GM10248 (cell line): ENCODE measurements around the gene STPG3.
"Not testable (repeated sequence)": the region's sequence is repeated elsewhere in the genome, so short reads cannot be mapped to it uniquely, and the experiment has no call there.

Experiments used
- CTCF ChIA-PET: fragments of 300-600 bp; sonication (Branson Sonifier 250); formaldehyde crosslinking; extraction: SDS; loops from one replicate; lab custom pipeline; 2021; ENCODE audit warnings: antibody characterized with exemption; lab: Yijun Ruan, JAX
- POLR2A ChIA-PET: fragments of 350-650 bp; sonication (Branson Sonifier 250); formaldehyde crosslinking; extraction: SDS; loops from one replicate; lab custom pipeline; 2020; ENCODE audit warnings: antibody characterized with exemption; lab: Yijun Ruan, JAX
- DNase-seq: peaks from one replicate; pipeline ENCODE4 v3.0.0; 2012; ENCODE audit errors: extremely low spot score
- TF ChIP-seq, protein P1 (sequence below): IDR thresholded peaks from 2 replicates; pipeline ENCODE4 v1.5.1; 2012; ENCODE audit warnings: mild to moderate bottlenecking, low read depth; ENCODE audit errors: extremely low read depth, missing control alignments, control extremely low read depth

Gene STPG3

GRCh38 chr9:137256362-137256761, 5.3 kb downstream of the STPG3 start:
- no peak for DNase-seq
- TF ChIP-seq, protein P1, sequence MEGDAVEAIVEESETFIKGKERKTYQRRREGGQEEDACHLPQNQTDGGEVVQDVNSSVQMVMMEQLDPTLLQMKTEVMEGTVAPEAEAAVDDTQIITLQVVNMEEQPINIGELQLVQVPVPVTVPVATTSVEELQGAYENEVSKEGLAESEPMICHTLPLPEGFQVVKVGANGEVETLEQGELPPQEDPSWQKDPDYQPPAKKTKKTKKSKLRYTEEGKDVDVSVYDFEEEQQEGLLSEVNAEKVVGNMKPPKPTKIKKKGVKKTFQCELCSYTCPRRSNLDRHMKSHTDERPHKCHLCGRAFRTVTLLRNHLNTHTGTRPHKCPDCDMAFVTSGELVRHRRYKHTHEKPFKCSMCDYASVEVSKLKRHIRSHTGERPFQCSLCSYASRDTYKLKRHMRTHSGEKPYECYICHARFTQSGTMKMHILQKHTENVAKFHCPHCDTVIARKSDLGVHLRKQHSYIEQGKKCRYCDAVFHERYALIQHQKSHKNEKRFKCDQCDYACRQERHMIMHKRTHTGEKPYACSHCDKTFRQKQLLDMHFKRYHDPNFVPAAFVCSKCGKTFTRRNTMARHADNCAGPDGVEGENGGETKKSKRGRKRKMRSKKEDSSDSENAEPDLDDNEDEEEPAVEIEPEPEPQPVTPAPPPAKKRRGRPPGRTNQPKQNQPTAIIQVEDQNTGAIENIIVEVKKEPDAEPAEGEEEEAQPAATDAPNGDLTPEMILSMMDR: no peak
- CTCF ChIA-PET: interaction anchor here (0.9 to 2.3 kb wide), 8 partner anchors 9 to 167 kb away, joined by 3 to 13 read pairs (median 4); partner anchors contain the start of genes ANAPC2, EXD3, NOXA1 and NRARP
- POLR2A ChIA-PET: interaction anchor here (1.0 to 7.2 kb wide), 2 partner anchors 13 to 46 kb away, joined by 3 to 124 read pairs; partner anchors contain the start of genes NRARP and TUBB4B

DNA sequence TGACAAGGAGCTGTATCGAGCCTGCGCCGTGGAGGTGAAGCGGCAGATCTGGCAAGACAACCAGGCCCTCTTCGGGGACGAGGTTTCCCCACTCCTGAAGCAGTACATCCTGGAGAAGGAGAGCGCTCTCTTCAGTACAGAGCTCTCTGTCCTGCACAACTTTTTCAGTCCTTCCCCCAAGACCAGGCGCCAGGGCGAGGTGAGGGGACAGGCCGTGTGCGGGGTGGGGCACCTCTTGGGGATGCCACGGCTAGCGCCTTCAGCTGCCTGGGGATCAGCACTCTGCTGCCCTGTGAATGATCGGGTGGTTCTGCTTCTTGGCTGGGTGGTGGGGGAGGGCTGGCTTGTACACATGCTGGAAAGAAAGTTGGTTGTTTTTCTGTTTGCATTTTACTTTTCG, 5.8 kb downstream of the STPG3 start:
- POLR2A ChIA-PET: interaction anchor here (1.0 to 7.2 kb wide), 2 partner anchors 14 to 45 kb away, joined by 3 to 124 read pairs; partner anchors contain the start of genes NRARP and TUBB4B
- CTCF ChIA-PET: interaction anchor here (0.9 to 2.3 kb wide), 7 partner anchors 10 to 166 kb away, joined by 3 to 13 read pairs (median 4); partner anchors contain the start of genes ANAPC2, EXD3, NOXA1 and NRARP
- TF ChIP-seq, protein P1: no peak
- DNase-seq: no peak

- not testable (repeated sequence) for DNase-seq
- CTCF ChIA-PET: interaction anchor here (1.1 to 2.1 kb wide), 5 partner anchors 8 to 35 kb away, joined by 3 to 6 read pairs (median 4); partner anchors contain the start of gene RNF224
- TF ChIP-seq, protein P1: peak; percentile 2
- POLR2A ChIA-PET: interaction anchor here (1.8 kb wide), 1 partner anchor 22 kb away, joined by 8 read pairs; the partner anchor contains the start of gene TUBB4B
These were observed 11.3 kb downstream of the STPG3 start for GRCh38 chr9:137262173-137262908.

DNA sequence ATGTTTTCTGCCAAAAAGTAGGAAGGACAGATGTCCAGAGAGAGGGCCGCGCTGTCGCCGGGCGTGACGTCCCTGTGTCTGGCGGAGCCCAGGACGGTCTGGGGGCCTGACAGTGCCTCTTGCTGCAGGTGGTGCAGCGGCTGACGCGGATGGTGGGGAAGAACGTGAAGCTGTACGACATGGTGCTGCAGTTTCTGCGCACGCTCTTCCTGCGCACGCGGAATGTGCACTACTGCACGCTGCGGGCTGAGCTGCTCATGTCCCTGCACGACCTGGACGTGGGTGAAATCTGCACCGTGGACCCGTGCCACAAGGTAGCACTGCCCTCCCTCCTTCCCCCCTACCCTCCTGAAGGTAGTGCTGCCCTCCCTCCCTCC, 11.8 kb downstream of the STPG3 start:
- CTCF ChIA-PET: interaction anchor here (1.1 to 2.1 kb wide), 4 partner anchors 9 to 36 kb away, joined by 3 to 6 read pairs (median 4); partner anchors contain the start of gene RNF224
- POLR2A ChIA-PET: interaction anchor here (1.8 kb wide), 1 partner anchor 22 kb away, joined by 8 read pairs; the partner anchor contains the start of gene TUBB4B
- no peak for DNase-seq
- TF ChIP-seq, protein P1: no peak

- CTCF ChIA-PET: interaction anchor here (1.1 to 1.3 kb wide), 3 partner anchors 9 to 160 kb away, joined by 3 read pairs; partner anchors contain the start of genes EXD3, NOXA1 and RNF224
- TF ChIP-seq, protein P1: no peak
- DNase-seq: no peak
- POLR2A ChIA-PET: no interaction called here
These were observed 12.4 kb downstream of the STPG3 start for GRCh38 chr9:137263506-137263905.

- ChIA-PET POLR2A (interaction anchor here (2.1 kb wide), 1 partner anchor 24 kb away, joined by 5 read pairs; no protein-coding TSS in a partner anchor), CTCF (interaction anchor here (1.3 to 1.6 kb wide), 2 partner anchors 28 to 159 kb away, joined by 3 to 5 read pairs; partner anchors contain the start of genes EXD3 and NOXA1)
These were observed 13.0 kb downstream of the STPG3 start for GRCh38 chr9:137264067-137264466.

More at GRCh38 chr9:137264067-137264466, 13.0 kb downstream of the STPG3 start:
- TF ChIP-seq, protein P1: no peak
- DNase-seq: no peak
